ENCODE measurements around the gene KCNK3. TPM values are rescaled to one million over a fixed set of nuclear protein-coding genes. Genes with fewer than 3 reads are reported as not detected.
"Not testable (repeated sequence)": the region's sequence is repeated elsewhere in the genome, so short reads cannot be mapped to it uniquely, and the experiment has no call there.

Gene KCNK3
- total RNA-seq, 1 donor from 2014 or later: not detected

- Mint-ChIP-seq H3K9me3 (ENCODE audit: unreplicated experiment) (no peaks in the 10 kb centered on the region), H3K27ac (ENCODE audit: unreplicated experiment) (no peak overlapping the region), H3K27me3 (ENCODE audit: unreplicated experiment) (peaks cover 9% of the 10 kb centered on the region), H3K36me3 (ENCODE audit: low read depth, unreplicated experiment) (no peaks in the 10 kb centered on the region), H3K4me1 (ENCODE audit: unreplicated experiment) (no peaks in the 10 kb centered on the region), H3K4me3 (ENCODE audit: unreplicated experiment) (no peak overlapping the region)
- no peak for TF ChIP-seq CTCF (IDR thresholded peaks at IDR 0.05; ENCODE audit: unreplicated experiment)
- no peak for DNase-seq (ENCODE audit: low spot score)
Observed at GRCh38 chr2:26743852-26744251, 51.3 kb downstream of the KCNK3 start.

DNA sequence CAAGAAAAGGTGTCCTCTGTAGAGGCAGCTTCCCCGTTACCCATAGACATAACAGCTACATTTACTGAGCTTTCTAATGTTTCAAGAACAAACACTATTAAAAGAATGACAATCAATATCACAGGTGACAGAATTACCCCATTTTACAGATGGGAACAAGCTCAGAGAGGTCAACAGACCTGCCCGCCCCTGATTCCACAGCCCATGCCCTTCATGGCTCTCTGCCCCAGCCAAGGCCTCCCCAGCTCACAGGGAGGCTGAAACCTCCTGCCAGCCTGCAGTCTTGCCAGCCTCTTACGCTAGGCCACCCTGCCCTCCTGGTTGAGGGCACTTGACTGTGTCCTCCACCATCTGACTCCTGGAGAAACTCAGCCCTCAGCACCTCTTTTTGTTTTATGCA, 52.4 kb downstream of the KCNK3 start:
- no peak for DNase-seq (ENCODE audit: low spot score)
- no peak overlapping the region for H3K4me3 Mint-ChIP-seq (ENCODE audit: unreplicated experiment)
- no peaks in the 10 kb centered on the region for H3K36me3 Mint-ChIP-seq (ENCODE audit: low read depth, unreplicated experiment)
- TF ChIP-seq CTCF (IDR thresholded peaks at IDR 0.05; ENCODE audit: unreplicated experiment): no peak
- H3K27me3 Mint-ChIP-seq (ENCODE audit: unreplicated experiment): peaks cover 9% of the 10 kb centered on the region
- H3K27ac Mint-ChIP-seq (ENCODE audit: unreplicated experiment): no peak overlapping the region
- no peaks in the 10 kb centered on the region for H3K9me3 Mint-ChIP-seq (ENCODE audit: unreplicated experiment)
- peaks cover 2% of the 10 kb centered on the region for H3K4me1 Mint-ChIP-seq (ENCODE audit: unreplicated experiment)

DNA sequence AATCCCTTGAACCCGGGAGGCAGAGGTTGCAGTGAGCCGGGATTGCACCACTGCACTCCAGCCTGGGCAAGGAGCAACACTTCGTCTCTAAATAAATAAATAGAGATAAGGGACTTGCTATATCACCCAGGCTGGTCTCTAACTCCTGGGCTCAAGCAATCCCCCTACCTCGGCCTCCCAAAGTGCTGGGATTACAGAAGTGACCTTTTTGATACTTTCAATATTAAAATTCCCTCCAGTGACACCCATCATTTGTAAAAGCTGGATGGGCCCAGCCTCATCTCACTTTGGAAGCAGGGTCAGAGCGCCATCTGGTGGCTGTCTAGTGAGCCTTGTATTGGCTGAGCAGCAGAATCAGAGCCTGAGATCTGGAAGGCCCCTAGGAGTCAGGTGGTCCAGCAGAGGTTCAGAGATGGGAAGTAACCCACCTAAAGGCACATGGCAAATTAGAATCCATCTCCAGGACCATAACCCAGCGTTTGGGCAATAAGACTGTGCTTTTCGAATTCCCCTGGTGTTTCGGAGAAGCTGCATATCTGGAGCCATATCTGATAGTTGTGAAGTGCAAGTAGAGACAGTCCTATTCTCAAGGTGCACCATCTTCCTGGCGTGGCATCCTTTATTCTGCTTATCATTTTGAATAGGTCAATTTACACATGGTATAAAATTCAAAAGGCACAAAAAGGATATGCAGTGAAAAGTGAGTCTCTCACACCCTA, 53.2 kb downstream of the KCNK3 start:
- peak; percentile 87 for DNase-seq (ENCODE audit: low spot score)
- Mint-ChIP-seq H3K4me1 (ENCODE audit: unreplicated experiment) (peaks cover 10% of the 10 kb centered on the region), H3K9me3 (ENCODE audit: unreplicated experiment) (no peaks in the 10 kb centered on the region), H3K27ac (ENCODE audit: unreplicated experiment) (no peak overlapping the region), H3K4me3 (ENCODE audit: unreplicated experiment) (no peak overlapping the region), H3K27me3 (ENCODE audit: unreplicated experiment) (peaks cover 9% of the 10 kb centered on the region), H3K36me3 (ENCODE audit: low read depth, unreplicated experiment) (no peaks in the 10 kb centered on the region)
- TF ChIP-seq CTCF (IDR thresholded peaks at IDR 0.05; ENCODE audit: unreplicated experiment): peak; percentile 85

DNA sequence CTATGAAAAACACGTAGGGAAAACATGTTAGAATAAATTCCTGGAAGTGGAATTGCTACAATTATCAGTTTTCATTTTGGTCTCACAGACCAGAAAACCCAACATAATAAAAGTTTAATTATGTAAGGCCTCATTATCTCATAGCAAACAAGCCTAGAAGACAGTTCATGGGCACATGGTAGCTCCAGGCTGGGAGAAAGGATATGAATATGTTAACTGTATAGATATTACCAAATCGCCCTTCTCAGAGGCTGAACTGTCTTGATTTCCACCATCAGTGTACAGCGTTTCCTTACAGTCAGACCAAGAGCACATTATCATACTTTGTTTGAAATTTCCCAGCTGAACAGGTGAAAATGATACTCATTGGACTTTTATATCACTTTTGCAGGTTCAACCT, 54.4 kb downstream of the KCNK3 start:
- no peak for TF ChIP-seq CTCF (IDR thresholded peaks at IDR 0.05; ENCODE audit: unreplicated experiment)
- peaks cover 10% of the 10 kb centered on the region for H3K4me1 Mint-ChIP-seq (ENCODE audit: unreplicated experiment)
- H3K4me3 Mint-ChIP-seq (ENCODE audit: unreplicated experiment): no peak overlapping the region
- H3K36me3 Mint-ChIP-seq (ENCODE audit: low read depth, unreplicated experiment): no peaks in the 10 kb centered on the region
- peaks cover 5% of the 10 kb centered on the region for H3K27me3 Mint-ChIP-seq (ENCODE audit: unreplicated experiment)
- H3K27ac Mint-ChIP-seq (ENCODE audit: unreplicated experiment): no peak overlapping the region
- no peaks in the 10 kb centered on the region for H3K9me3 Mint-ChIP-seq (ENCODE audit: unreplicated experiment)
- no peak for DNase-seq (ENCODE audit: low spot score)

- H3K36me3 Mint-ChIP-seq (ENCODE audit: low read depth, unreplicated experiment); H3K9me3 Mint-ChIP-seq (ENCODE audit: unreplicated experiment); DNase-seq (ENCODE audit: low spot score); H3K27me3 Mint-ChIP-seq (ENCODE audit: unreplicated experiment); H3K4me3 Mint-ChIP-seq (ENCODE audit: unreplicated experiment): not testable (repeated sequence)
- H3K27ac Mint-ChIP-seq (ENCODE audit: unreplicated experiment): peak overlapping the region; percentile 84
- H3K4me1 Mint-ChIP-seq (ENCODE audit: unreplicated experiment): peaks cover 11% of the 10 kb centered on the region
Observed at GRCh38 chr2:26749787-26750420, 57.4 kb downstream of the KCNK3 start.

DNA sequence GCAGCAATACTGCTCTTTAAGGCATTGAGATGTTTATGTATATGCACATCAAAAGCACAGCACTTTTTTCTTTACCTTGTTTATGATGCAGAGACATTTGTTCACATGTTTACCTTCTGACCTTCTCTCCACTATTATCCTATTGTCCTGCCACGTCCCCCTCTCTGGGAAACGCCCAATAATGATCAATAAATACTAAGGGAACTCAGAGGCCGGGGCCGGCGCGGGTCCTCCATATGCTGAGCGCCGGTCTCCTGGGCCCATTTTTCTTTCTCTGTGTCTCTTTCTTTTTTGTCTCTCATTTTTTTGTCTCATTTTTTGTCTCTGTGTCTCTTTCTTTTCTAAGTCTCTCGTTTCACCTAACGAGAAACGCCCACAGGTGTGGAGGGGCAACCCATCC, 57.9 kb downstream of the KCNK3 start:
- Mint-ChIP-seq H3K27ac (ENCODE audit: unreplicated experiment) (peak overlapping the region; percentile 38), H3K4me1 (ENCODE audit: unreplicated experiment) (peaks cover 13% of the 10 kb centered on the region)

More for the DNA sequence above, 57.9 kb downstream of the KCNK3 start:
- H3K27me3 Mint-ChIP-seq (ENCODE audit: unreplicated experiment); DNase-seq (ENCODE audit: low spot score); H3K36me3 Mint-ChIP-seq (ENCODE audit: low read depth, unreplicated experiment); H3K9me3 Mint-ChIP-seq (ENCODE audit: unreplicated experiment); H3K4me3 Mint-ChIP-seq (ENCODE audit: unreplicated experiment): not testable (repeated sequence)
